GM19240 (cell line): ENCODE results near the gene KANK3.

Experiments
- DNase-seq: peaks from one replicate; pipeline ENCODE4 v3.0.0; 2011; ENCODE audit warnings: low spot score; ENCODE audit not compliant: insufficient read length

The KANK3 gene

DNA sequence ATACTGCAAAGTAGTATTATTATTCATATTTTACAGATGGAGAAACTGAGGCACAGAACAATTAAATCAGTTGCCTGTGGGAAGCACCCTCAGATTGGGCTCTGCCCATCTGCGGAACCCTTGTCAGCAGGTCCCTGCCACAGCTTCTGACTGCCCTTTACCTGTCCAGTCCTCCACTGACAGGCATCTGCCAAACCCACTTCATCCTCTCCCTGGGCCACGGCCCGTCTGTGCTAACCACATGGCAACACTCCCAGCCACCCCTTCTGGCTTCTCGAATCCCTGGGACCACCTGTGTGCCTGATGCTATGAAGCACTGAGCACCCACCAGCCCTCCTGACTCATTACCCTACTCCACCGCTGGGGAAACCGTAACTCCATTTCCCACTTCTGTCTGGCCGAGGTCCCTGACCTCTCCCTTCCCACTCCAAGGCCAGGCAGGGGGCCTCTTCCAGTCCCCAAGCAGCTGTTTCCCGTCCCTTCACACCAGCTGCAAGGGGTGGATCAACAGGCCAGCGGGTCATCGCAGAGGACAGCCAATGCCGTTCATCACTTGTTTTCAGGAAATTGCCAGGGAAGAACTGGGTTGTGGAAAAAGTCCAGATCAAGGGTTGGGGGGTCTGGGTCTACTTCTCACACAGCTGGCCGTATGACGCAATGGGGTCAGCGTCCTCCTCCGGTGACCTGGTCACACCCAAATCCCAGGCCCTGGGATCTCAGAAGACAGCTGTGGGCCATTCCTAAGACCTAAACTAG, 2.5 kb downstream of the KANK3 start:
- DNase-seq = no peak

- no peak for DNase-seq
Measured at GRCh38 chr19:8338835-8339234, 4.2 kb downstream of the KANK3 start.

GRCh38 chr19:8337728-8338127, 5.3 kb downstream of the KANK3 start:
- no peak for DNase-seq

- DNase-seq = no peak
Measured at GRCh38 chr19:8336660-8337059, 6.4 kb downstream of the KANK3 start.

- DNase-seq = no peak
Measured at GRCh38 chr19:8336072-8336569, 6.9 kb downstream of the KANK3 start.

GRCh38 chr19:8335343-8336071, 7.6 kb downstream of the KANK3 start:
- no peak for DNase-seq

DNA sequence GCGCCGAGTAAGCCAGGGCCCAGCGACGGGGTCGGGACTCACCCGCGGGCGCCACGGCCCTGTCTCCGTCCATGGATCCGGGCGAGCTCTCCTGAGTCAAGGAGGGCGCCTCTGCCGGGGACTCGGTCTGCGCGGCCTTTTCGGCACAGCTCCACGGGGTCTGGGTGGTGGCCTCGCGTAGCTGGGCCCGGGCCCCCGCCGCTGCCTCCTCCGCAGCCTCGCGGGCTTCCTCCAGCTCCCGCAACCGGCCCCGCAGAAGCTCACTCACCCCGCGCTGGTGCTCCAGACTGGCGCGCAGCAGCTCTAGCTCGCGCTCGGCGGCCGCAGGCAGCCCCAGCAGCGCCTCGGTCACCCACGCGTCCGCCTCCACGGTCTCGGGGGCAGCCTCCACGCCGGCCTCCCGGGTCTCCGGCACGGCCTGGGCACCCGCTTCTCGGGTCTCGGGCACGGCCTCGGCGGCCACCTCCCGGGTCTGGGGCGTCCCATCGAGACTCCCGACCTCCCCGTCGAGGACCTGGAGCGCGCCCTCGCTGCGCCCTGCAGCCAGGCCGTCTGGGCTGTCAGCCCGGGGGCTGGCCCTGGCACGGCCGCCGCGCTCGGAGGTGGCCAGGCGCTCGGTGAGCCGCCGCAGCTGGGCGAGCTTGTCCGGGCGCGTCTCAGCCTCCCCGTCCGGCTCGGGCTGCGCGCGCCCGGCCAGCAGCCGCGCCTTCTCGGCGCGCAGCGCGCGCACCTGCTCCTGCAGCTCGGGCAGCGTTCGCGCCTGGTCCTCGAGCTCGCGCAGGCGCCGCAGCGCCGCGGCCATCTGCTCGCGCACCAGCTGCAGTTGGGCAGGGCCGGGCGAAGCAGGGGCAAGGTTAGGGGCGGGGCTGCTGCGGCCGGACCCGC, 8.4 kb downstream of the KANK3 start:
- DNase-seq = no peak

DNA sequence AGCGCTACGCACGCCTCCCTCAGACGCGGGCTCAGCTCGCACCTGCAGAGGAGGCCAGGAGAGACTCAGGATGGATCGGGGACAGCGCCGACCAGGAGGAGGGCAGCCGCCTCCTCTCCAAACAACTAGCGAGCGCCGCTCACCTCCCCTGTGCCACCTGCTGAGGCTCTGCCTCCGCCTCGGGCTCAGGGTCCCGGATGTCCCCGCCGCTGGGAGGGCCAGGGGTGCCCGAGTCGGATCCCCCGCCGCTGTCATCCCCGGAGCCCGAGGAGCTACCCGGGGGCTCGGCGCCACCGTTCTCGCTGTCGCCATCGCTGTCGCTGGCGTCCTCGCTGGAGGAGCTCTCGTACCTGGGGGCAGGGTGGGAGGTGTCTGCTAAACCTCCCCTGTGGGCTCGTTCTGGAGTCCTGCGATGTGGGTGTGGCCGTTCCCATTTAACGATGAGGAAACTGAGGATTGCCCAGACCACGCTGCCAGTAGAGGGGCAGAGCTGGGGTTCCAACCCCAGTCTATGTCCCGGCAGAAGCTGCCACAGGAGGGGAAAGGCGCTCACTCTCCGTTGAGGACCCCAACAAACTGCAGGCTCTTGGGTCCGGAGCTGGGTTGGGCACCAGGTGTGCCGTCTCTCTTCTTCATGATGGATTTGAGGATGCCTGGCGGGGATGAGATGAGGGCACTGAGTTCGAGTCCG, 9.2 kb downstream of the KANK3 start:
- no peak for DNase-seq

- DNase-seq = no peak
Measured at GRCh38 chr19:8332976-8333766, 9.9 kb downstream of the KANK3 start.

DNA sequence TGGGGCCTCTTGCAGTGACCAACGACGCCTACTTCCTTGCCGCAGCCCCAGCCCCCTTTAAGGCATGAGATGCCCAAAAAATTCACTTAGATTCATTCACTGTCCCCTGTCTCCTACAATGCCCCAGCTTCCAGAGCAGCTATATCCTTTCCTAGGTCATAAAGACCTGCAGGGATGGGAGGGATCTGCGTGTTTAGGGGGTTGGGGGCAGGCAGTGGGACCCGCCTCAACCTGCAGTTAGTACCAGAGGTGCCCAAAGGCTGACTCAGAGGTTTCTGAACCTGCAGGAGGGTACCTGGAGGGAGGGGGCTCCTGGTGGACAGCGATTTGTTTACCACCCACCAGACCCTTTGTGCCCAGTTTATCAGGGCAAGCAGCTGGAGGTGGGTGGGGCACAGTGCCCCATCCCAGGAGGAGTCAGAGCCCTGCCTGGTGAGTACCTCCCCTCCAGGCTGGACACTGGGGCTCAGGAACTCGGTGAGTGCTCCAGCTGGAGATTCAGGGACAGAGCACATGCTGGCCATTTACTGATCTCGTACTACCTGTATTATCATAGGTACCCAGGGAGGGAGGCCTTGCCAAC, 11.7 kb downstream of the KANK3 start:
- DNase-seq = no peak

GRCh38 chr19:8329996-8330395, 13.1 kb downstream of the KANK3 start:
- DNase-seq = no peak

DNA sequence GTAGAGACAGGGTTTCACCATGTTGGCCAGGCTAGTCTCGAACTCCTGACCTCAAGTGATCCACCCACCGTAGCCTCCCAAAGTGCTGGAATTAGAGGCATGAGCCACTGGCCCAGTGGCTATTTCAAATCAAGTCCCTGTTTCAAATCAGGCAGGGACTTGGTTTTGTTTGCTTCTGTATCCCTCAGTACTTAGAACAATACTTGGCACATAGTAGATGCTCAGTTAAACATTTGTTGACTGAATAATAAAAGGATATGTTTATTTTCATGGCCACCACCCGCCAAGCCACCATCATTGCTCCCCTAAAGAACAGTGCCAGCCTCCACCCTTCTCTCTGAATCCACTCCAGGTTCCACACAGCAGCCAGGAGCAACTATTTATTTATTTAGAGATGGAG, 17.6 kb downstream of the KANK3 start:
- no peak for DNase-seq

GRCh38 chr19:8324186-8325050, 18.6 kb downstream of the KANK3 start:
- no peak for DNase-seq

DNA sequence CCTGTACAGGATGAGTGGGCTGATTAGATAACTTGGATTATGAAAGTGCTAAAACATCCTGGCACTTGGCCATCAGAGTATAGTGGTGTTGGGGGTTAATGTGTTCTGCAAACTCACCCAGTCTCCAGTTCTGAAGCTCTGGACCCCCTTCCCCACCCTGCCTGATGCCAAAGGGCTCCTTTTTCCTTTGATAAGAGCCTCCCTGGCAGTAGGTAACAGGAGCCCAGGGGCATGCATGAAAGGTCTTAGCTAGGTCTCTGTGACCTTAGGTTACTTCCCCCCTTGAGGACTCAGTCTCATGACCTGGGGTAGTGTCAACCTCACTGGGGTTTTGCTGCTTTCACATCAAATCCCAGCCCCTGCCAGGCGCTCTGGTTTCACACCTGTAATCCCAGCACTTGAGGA, 19.3 kb downstream of the KANK3 start:
- DNase-seq = no peak

GRCh38 chr19:8322638-8322997, 20.4 kb downstream of the KANK3 start:
- no peak for DNase-seq

DNA sequence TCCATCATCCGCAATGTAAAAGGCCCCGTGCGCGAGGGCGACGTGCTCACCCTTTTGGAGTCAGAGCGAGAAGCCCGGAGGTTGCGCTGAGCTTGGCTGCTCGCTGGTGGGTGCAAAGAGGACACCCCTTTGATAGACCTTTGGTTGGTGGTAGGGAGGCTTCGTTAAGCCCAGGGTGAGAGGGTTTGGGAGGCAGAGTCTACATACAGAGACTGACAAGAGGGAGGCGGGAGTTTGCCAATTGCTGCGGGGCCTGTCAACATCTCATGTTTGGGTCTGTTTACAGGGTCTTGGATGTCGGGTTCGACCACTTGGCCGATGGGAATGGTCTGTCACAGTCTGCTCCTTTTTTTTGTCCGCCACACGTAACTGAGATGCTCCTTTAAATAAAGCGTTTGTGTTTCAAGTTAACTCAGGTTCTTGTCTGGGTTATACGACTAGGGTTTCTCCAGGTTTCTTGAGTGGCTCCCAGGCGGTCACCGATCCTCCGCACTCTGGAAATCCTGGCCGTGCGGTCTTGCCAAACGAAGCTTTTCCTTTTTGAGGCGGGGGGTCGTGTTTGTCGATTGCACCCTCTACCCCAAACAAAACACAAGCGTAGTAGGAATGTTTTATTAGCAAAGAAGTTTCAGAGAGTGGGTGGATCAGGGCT, 20.9 kb downstream of the KANK3 start:
- DNase-seq = no peak

DNA sequence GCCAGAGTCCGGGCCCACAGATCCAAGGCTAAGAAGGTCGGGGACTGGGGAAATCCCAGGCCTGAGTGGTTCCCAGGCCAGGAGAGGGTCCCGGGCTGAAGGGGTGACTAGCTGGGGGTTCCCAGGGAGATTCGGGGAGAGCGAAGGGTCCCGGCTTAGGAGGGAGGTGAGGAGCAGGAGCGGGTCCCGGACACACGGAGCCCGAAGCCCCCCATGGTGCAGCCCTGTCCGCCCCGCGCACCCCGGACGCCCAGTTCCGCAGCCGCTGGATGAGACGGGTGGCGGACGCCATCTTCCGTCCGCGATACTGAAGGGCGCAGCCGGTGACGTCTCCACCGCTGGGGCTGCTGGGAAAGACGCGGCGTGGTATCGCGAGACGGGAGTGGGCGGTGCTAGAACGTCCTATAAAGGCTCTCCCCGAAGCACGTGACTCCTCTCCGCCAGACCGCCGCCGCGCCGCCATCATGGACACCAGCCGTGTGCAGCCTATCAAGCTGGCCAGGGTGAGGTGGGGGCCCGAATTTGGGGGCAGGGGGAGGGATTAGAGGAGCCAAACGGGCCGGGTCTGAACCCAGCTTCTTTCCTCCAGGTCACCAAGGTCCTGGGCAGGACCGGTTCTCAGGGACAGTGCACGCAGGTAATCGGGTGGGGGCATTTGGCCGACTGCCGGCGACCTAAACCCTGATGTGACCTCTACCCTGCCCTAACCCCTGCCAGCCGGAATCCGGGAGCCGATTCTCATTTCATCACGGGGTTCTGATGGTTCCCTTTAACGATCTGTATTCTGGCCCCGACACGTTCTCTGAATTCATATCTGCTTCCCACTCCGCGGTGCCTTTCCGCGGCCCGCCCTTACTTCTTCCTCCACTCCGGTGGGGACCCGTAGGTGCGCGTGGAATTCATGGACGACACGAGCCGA, 21.7 kb downstream of the KANK3 start, which contains the start of the genes NDUFA7 and RPS28:
TSS of gene NDUFA7 (minus strand) at position 309 of the 919 bp plus-strand sequence. CDS start at position 292, 17 bp downstream.
TSS of gene RPS28 (plus strand) at position 430 of the 919 bp plus-strand sequence. CDS start at position 465, 35 bp downstream.
- DNase-seq = peak; percentile 92
